Measurements from ENCODE around the gene CD46.

CD46 gene

DNA sequence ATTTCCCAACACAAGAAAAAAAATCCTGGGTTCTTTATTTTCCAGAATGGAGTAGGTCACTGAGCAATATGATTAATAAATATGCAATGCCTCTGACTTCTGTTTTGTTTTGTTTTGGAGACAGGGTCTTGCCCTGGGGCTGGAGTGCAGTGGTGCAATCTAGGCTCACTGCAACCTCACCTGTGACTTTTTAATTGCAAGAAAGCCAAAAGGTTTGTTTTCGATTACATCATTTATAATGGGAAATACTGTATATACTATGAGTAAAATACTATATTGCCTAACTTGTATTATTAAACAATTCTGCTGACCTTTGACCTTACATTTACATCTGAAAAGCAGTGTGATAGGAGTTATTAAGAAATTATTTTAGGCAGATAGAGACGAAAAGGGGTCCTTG is 11.6 kb upstream of the CD46 start:
- no peak for DNase-seq (ENCODE audit: low read depth)
- TF ChIP-seq, protein P1, sequence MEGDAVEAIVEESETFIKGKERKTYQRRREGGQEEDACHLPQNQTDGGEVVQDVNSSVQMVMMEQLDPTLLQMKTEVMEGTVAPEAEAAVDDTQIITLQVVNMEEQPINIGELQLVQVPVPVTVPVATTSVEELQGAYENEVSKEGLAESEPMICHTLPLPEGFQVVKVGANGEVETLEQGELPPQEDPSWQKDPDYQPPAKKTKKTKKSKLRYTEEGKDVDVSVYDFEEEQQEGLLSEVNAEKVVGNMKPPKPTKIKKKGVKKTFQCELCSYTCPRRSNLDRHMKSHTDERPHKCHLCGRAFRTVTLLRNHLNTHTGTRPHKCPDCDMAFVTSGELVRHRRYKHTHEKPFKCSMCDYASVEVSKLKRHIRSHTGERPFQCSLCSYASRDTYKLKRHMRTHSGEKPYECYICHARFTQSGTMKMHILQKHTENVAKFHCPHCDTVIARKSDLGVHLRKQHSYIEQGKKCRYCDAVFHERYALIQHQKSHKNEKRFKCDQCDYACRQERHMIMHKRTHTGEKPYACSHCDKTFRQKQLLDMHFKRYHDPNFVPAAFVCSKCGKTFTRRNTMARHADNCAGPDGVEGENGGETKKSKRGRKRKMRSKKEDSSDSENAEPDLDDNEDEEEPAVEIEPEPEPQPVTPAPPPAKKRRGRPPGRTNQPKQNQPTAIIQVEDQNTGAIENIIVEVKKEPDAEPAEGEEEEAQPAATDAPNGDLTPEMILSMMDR (conservative IDR thresholded peaks at IDR 0.05; ENCODE audit: low read depth, low read length), result no peak
- no peak overlapping the region for H3K4me3 ChIP-seq (ENCODE audit: low read depth, low read length)

DNA sequence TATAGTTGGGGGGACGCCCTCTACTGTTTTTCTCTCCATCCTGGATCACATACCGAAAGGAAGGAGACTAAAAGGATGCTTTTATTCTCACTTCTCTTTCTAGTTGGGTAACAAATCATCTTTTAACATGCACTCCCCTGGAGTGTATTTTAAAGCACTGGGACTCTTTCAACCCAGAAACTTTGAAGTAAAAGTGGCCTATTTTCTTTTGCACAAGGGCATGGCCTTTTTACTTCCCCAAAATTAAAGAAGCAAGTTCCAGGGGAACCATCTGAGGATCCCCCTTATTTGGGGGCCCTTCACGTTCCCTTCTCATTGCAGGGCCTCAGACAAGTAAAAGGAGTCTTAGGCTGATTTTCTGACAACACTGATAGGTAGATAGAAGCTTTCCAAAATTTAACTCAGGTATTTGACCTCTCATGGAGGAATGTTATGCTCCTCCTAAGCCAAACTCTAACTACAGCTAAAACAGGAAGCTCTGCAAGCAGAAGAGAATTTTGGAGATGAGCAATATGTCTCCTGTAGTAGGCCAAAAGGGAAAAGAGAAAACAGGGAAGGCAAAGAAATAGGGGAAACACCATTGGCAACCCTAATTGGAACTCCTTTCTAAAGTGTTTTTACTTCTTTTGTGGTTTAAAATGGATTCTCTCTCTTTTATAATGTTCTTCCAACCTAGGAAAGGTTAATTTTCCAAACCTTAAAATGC is 8.9 kb upstream of the CD46 start:
- no peak overlapping the region for H3K4me3 ChIP-seq (ENCODE audit: low read depth, low read length)
- no peak for DNase-seq (ENCODE audit: low read depth)
- TF ChIP-seq, protein P1 (conservative IDR thresholded peaks at IDR 0.05; ENCODE audit: low read depth, low read length), result no peak

DNA sequence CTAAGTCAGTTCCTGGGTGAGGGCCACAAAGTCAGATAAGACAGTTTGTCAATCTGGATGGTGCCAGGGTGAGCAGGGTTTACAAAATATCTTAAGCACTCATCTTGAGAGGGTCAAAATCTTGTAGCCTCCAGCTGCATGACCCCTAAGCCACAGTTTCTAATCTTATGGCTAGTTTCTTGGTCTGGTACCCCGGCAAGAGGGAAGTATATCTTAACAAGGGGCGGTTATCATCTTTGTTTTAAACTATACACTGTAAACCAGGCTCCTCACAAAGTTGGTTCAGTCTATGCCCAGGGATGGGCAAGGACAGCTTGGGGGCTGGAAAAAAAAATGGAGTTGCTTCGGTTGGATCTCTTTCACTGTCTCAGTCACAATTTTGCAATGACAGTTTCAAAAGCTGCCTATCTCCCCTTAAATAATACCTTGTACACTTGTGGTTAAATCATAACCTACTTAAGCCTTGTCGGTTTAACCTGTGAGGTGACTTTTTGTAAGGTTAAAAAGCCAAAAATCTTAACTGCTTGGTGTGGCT is 7.8 kb upstream of the CD46 start:
- TF ChIP-seq, protein P1 (conservative IDR thresholded peaks at IDR 0.05; ENCODE audit: low read depth, low read length), result no peak
- H3K4me3 ChIP-seq (ENCODE audit: low read depth, low read length), result no peak overlapping the region
- DNase-seq (ENCODE audit: low read depth), result no peak

DNA sequence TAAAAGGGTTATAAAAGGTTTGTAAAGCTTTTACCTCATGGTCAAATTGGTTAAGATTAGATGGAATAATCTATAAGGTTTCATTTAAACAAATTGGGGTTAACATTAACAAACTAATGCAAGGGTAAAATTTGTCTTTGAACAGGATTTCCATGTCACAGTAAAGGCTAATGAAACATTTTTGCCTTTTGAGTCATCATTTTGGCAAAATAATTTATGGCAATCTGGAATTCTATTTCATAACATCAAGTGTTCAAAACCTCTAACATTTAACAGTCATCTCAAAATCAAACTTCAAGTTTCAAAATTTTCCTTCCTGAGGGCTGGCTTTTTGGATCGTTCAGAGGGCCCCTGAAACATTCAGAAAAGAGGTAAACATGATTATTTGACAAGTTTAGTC is 6.6 kb upstream of the CD46 start:
- peak; percentile 28 for DNase-seq (ENCODE audit: low read depth)
- TF ChIP-seq, protein P1 (conservative IDR thresholded peaks at IDR 0.05; ENCODE audit: low read depth, low read length), result no peak

DNA sequence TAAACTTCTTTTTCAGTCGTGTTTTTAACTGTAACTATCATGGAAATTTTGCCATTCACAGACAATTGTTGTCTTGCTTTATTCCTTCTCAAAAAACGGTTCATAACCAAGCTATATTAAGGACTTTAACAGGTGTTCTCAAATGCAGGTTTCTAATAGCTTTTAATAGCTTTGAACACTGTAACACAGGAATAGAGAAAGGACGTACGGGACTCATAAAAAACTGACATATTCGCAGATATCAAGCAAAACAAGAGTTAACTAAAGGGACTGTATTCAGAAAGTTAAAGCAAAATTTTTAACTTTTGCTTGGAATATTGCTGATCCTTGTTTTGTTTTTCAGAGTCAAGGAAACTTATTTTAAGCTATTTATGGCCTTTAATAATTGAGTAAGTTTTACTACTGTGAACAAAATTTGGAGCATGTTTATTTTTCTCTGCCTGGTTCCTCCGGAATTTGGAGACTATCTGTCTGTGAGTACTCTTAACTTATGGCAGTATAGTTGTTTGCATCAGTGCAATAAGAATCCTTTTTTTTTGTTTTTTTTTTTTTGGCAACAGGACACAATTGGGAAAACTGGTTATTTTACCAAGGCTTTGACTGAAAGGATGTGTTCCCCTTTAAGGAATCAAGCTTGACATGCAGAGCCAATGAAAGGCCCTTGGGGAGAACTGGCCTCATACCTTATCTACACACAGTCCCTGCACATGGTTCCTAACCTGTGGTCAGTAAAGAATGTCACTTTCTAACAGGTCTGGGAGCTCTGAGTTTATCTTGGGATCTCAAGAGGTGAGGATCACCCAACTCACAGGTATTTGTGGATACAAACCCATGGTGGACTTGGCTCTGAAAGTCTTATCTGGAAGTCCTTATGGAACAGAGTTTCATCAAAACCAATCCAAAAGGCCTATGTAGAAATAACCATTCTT is 5.8 kb upstream of the CD46 start:
- no peak overlapping the region for H3K4me3 ChIP-seq (ENCODE audit: low read depth, low read length)
- TF ChIP-seq, protein P1 (conservative IDR thresholded peaks at IDR 0.05; ENCODE audit: low read depth, low read length), result no peak
- DNase-seq (ENCODE audit: low read depth), result no peak

More for the DNA sequence above, 6.6 kb upstream of the CD46 start:
- no peak overlapping the region for H3K4me3 ChIP-seq (ENCODE audit: low read depth, low read length)

DNA sequence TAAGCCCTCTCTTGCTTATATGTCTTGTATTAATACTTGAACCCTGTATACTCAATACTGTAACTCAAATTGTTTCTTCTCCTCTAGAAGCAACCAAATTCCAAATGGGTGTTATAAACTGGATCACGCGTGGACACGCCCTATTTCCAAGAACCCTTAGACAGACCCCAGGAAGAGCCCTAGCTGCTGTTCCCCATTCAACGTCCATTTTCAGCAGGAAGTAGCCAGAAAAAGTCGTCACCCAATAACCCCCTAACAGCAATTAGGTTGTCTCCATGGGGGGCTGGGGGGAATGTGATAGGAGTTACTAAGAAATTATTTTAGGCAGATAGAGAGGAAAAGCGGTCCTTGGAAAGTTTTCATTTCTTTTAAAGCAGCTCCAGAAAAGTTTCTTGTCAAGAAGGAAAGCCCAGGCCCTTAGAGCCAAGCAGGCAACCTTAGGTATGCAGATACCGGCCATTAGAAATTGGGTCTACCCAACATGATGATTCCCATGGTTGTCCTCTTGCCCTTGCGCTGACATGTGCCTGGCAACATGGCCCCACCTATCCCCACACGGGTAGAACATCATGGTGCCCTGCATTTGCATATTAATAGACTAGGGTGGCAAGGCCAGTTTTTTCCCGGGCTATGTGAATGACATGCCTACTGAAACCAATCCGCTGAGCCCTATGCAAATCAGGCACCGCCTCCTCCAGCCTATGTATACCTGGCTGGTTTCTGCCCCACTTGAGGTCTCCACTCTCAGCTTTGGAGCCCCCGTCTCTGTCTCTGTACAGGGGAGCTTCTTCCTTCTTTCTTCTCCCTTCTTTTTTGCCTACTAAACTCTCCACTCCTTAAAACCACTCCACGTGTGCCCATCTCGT is 4.0 kb upstream of the CD46 start:
- TF ChIP-seq, protein P1 (conservative IDR thresholded peaks at IDR 0.05; ENCODE audit: low read depth, low read length), result no peak

More for the DNA sequence above, 4.0 kb upstream of the CD46 start:
- H3K4me3 ChIP-seq (ENCODE audit: low read depth, low read length), result no peak overlapping the region
- no peak for DNase-seq (ENCODE audit: low read depth)
